ENCODE measurements around the gene FKBP1B. TPM values are rescaled to one million over a fixed set of nuclear protein-coding genes. Genes with fewer than 3 reads are reported as not detected.
"Not testable (repeated sequence)": the region's sequence is repeated elsewhere in the genome, so short reads cannot be mapped to it uniquely, and the experiment has no call there.

FKBP1B gene
- total RNA-seq, 2 experiments from 2014 or later: 3.1 to 3.2 TPM

- ChIA-PET POLR2A (no interaction called here), CTCF (no interaction called here)
These were observed 28.2 kb upstream of the FKBP1B start for GRCh38 chr2:24021122-24021998.

GRCh38 chr2:24022324-24022974 is 27.1 kb upstream of the FKBP1B start:
- ChIA-PET CTCF (no interaction called here), POLR2A (no interaction called here)

GRCh38 chr2:24022975-24023575 is 26.5 kb upstream of the FKBP1B start:
- ChIA-PET CTCF (no interaction called here), POLR2A (no interaction called here)

- POLR2A ChIA-PET: no interaction called here
- CTCF ChIA-PET: no interaction called here
These were observed 25.5 kb upstream of the FKBP1B start for GRCh38 chr2:24024018-24024417.

GRCh38 chr2:24024996-24025663 is 24.4 kb upstream of the FKBP1B start:
- POLR2A ChIA-PET: no interaction called here
- CTCF ChIA-PET: no interaction called here

- POLR2A ChIA-PET: no interaction called here
- CTCF ChIA-PET: no interaction called here
These were observed 23.3 kb upstream of the FKBP1B start for GRCh38 chr2:24026233-24026632.

- ChIA-PET POLR2A (no interaction called here), CTCF (no interaction called here)
These were observed 10.6 kb upstream of the FKBP1B start for GRCh38 chr2:24038786-24039499.

GRCh38 chr2:24040511-24040910 is 9.0 kb upstream of the FKBP1B start:
- POLR2A ChIA-PET: no interaction called here
- CTCF ChIA-PET: no interaction called here

- POLR2A ChIA-PET, CTCF ChIA-PET: not testable (repeated sequence)
These were observed 6.4 kb upstream of the FKBP1B start for GRCh38 chr2:24043133-24043532.

GRCh38 chr2:24045511-24046508 is 3.7 kb upstream of the FKBP1B start:
- ChIA-PET POLR2A (no interaction called here), CTCF (interaction anchor here (0.6 kb wide), 1 partner anchor 14 kb away, joined by 3 read pairs; no protein-coding TSS in a partner anchor)

GRCh38 chr2:24046599-24046929 is 3.0 kb upstream of the FKBP1B start:
- ChIA-PET CTCF (interaction anchor here (1.4 kb wide), 1 partner anchor 38 kb away, joined by 4 read pairs; the partner anchor contains the start of gene TP53I3), POLR2A (interaction anchor here (1.5 kb wide), 2 partner anchors 30 to 120 kb away, joined by 8 to 18 read pairs; partner anchors contain the start of gene ATAD2B)

- CTCF ChIA-PET: interaction anchor here (0.7 to 1.5 kb wide), 3 partner anchors 27 to 37 kb away, joined by 3 to 9 read pairs (median 4); partner anchors contain the start of genes SF3B6 and TP53I3
- POLR2A ChIA-PET: interaction anchor here (0.6 to 1.5 kb wide), 4 partner anchors 15 to 187 kb away, joined by 3 to 18 read pairs (median 6); partner anchors contain the start of gene ATAD2B
These were observed 2.4 kb upstream of the FKBP1B start, which contains the start of gene WDCP for GRCh38 chr2:24046930-24047702. Gene WDCP (minus strand): TSS chr2:24047391. CDS start chr2:24039494, 7,897 bp downstream.

- ChIA-PET CTCF (interaction anchor here (0.6 to 1.5 kb wide), 4 partner anchors 26 to 1652 kb away, joined by 3 to 9 read pairs (median 4); partner anchors contain the start of genes SF3B6 and TP53I3), POLR2A (interaction anchor here (0.6 to 1.5 kb wide), 4 partner anchors 14 to 186 kb away, joined by 3 to 18 read pairs (median 6); partner anchors contain the start of gene ATAD2B)
These were observed 1.9 kb upstream of the FKBP1B start for GRCh38 chr2:24047703-24048033.

- POLR2A ChIA-PET: interaction anchor here (0.6 to 1.2 kb wide), 2 partner anchors 28 to 122 kb away, joined by 3 to 6 read pairs; no protein-coding TSS in a partner anchor
- CTCF ChIA-PET: interaction anchor here (0.5 to 1.8 kb wide), 5 partner anchors 12 to 1623 kb away, joined by 3 to 6 read pairs (median 3); partner anchors contain the start of genes SF3B6 and TP53I3
These were observed 614 bp upstream of the FKBP1B start for GRCh38 chr2:24048769-24049484.

GRCh38 chr2:24050041-24050979 is 769 bp downstream of the FKBP1B start:
- ChIA-PET CTCF (interaction anchor here (1.8 kb wide), 1 partner anchor 34 kb away, joined by 6 read pairs; the partner anchor contains the start of gene TP53I3), POLR2A (interaction anchor here (1.0 kb wide), 1 partner anchor 26 kb away, joined by 6 read pairs; the partner anchor contains the start of gene SF3B6)
